K562 (cell line): ENCODE results near the gene TAS1R3. TPM values are rescaled to one million over a fixed set of nuclear protein-coding genes. Genes with fewer than 3 reads are reported as not detected.

Experiments used
- CTBP1 ChIP-seq: fragments of 450-650 bp; IDR thresholded peaks from 2 replicates; pipeline ENCODE4 v1.6.1; 2016; ENCODE audit warnings: borderline replicate concordance
- FOS ChIP-seq: IDR thresholded peaks from 3 replicates; pipeline ENCODE4 v1.6.1; 2011; ENCODE audit not compliant: insufficient read length; ENCODE audit errors: extremely low read depth
- GABPB1 ChIP-seq: sonication (generic); formaldehyde crosslinking; IDR thresholded peaks from 2 replicates; pipeline ENCODE4 v1.8.0; 2022; ENCODE audit warnings: mild to moderate bottlenecking, missing genetic modification reagents
- JUND ChIP-seq, 2 experiments: IDR thresholded peaks; 2 replicates in 1 of 2; 3 replicates in 1 of 2; pipeline ENCODE4 v1.6.1; 2011; ENCODE audit warnings: borderline replicate concordance in 2 of 2, low read depth in 2 of 2, low read length in 2 of 2, improper control_type of control experiment in 1 of 2, missing biosample characterization in 1 of 2, missing genetic modification characterization in 1 of 2, missing genetic modification reagents in 1 of 2
- KDM1A ChIP-seq, 2 experiments: fragments of 450-650 bp; IDR thresholded peaks; 2 replicates each; pipeline ENCODE4 v1.6.1; 2016; ENCODE audit warnings: mild to moderate bottlenecking in 2 of 2
- PRDM10 ChIP-seq: fragments of 450-650 bp; IDR thresholded peaks from 2 replicates; pipeline ENCODE4 v1.6.1; 2018; ENCODE audit not compliant: partially characterized antibody
- RAD21 ChIP-seq, 2 experiments: fragments of 250-450 bp in 1 of 2; fragments of 450-650 bp in 1 of 2; sonication (Bioruptor Pico) in 1 of 2; formaldehyde crosslinking in 1 of 2; IDR thresholded peaks in 1 of 2; conservative IDR thresholded peaks in 1 of 2; 2 replicates each; pipeline versions ENCODE4 v1.4.0 to v1.8.0; 2020 to 2022; ENCODE audit warnings: mild to moderate bottlenecking in 2 of 2, moderate library complexity in 1 of 2
- RBFOX2 ChIP-seq: fragments of 200-400 bp; formaldehyde crosslinking; IDR thresholded peaks from 2 replicates; pipeline ENCODE4 v1.6.1; 2017; ENCODE audit warnings: low read depth, mild to moderate bottlenecking, low read length, moderate library complexity
- SMARCA5 ChIP-seq: fragments of 450-650 bp; IDR thresholded peaks from 2 replicates; pipeline ENCODE4 v1.6.1; 2016
- SMC3 ChIP-seq: conservative IDR thresholded peaks from 2 replicates; pipeline ENCODE4 v1.6.1; 2011; ENCODE audit warnings: low read depth, low read length, improper control_type of control experiment; ENCODE audit not compliant: insufficient read depth
- SNIP1 ChIP-seq: fragments of 450-650 bp; IDR thresholded peaks from 2 replicates; pipeline ENCODE4 v1.7.1; 2017; ENCODE audit warnings: low read depth, mild to moderate bottlenecking
- SNRNP70 ChIP-seq: fragments of 200-400 bp; formaldehyde crosslinking; optimal IDR thresholded peaks from 2 replicates; pipeline ENCODE3; 2017; ENCODE audit warnings: low read depth, low read length
- YBX1 ChIP-seq: fragments of 450-650 bp; IDR thresholded peaks from 2 replicates; pipeline ENCODE4 v1.7.1; 2016; ENCODE audit warnings: mild to moderate bottlenecking
- ZNF23 ChIP-seq: fragments of 250-450 bp; sonication (Bioruptor Pico); IDR thresholded peaks from 2 replicates; pipeline ENCODE4 v1.4.0; 2020; ENCODE audit warnings: mild to moderate bottlenecking
- ZNF24 ChIP-seq: fragments of 450-650 bp; IDR thresholded peaks from 2 replicates; pipeline ENCODE4 v1.6.1; 2016
- polyA plus RNA-seq, 8 experiments: library from polyadenylated mRNA; depleted of rRNA in 4 of 8; stranded (reverse) in 5 of 8; unstranded in 3 of 8; fragments of >200 nt; fragmentation: Nextera tagmentation in 2 of 8; fragmentation: Illumina TruSeq in 1 of 8; extraction: Ambion mirVana in 2 of 8; extraction: Trizol in 1 of 8; gene quantifications; 2 replicates each; pipeline versions ENCODE4 v1.2.1 to v1.2.3, GENCODE V29; 2011 to 2014; ENCODE audit warnings: inconsistent platforms in 1 of 8, missing spikeins in 1 of 8
- total RNA-seq, 7 experiments: library from RNA; depleted of rRNA in 6 of 7; stranded (reverse); fragments of >200 nt in 6 of 7; fragmentation: Illumina TruSeq in 2 of 7; extraction: Trizol in 2 of 7; gene quantifications; 2 replicates each; pipeline versions ENCODE4 v1.2.1 to v1.2.3, GENCODE V29; 2011 to 2021; ENCODE audit warnings: low replicate concordance in 1 of 7
- TF ChIP-seq, protein P1 (sequence below): fragments of 250-450 bp; sonication (Bioruptor Pico); IDR thresholded peaks from 2 replicates; pipeline ENCODE4 v1.9.0; 2021; ENCODE audit warnings: mild to moderate bottlenecking
- TF ChIP-seq, protein P2 (sequence below): sonication (generic); formaldehyde crosslinking; IDR thresholded peaks from 2 replicates; pipeline ENCODE4 v1.8.1; 2023; ENCODE audit warnings: mild to moderate bottlenecking, missing genetic modification reagents
- TF ChIP-seq, protein P3 (sequence below): fragments of 450-650 bp; IDR thresholded peaks from 2 replicates; pipeline ENCODE4 v1.6.1; 2017; ENCODE audit warnings: antibody characterized with exemption, mild to moderate bottlenecking

The TAS1R3 gene
- total and polyA plus RNA-seq, 9 of the 15 experiments (the other 6 are each of a cell fraction or from before 2014, with no cell fraction given) = 0.07 to 0.13 TPM; not detected in 7

DNA sequence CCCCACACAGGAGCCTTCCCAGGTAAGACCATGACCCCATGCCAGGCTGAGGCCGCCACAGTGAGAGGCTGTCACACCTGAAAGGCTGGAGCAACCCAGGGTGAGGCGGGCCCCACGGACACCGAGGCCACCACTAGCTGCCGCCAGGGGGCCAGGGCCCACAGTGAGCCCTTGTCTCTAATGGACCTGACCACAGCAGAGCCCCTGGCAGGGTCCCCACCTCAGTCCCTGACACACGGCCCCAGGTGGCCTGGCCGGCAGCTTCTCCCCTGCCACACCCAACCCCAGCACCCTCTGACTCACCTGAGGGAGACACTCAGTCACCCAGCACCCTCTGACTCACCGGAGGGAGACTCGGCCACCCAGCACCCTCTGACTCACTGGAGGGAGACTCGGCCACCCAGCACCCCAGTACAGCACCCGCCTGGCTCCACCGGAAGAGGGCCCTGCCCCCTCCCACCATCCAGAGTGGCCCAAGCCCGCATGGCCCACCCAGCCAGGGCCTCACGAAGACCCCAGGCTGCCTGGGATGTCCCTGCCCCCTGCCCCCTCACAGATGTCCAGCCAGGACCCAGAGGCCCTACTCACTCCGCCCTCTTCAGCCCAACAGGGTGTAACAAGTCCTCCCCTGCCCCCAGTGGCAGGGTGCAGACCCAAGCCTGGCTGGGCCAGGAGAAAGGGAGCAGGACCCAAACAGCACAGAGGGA lies 13.7 kb downstream of the TAS1R3 start (continued):
- TF ChIP-seq PRDM10 (peak; percentile 22), SMC3 (peak; percentile 19; the same call in 1 of the 2 replicates), YBX1 (no peak), SNRNP70 (no peak), CTBP1 (no peak), SNIP1 (0 out of 2 replicates have a peak, but pooled peaks have one; percentile 29), FOS (peak; percentile 25), SMARCA5 (peak; percentile 79), JUND (IDR thresholded peaks at IDR 0.05; ENCODE audit: borderline replicate concordance, low read depth, low read length) (peak; percentile 82), JUND (tag; IDR thresholded peaks at IDR 0.05; ENCODE audit: borderline replicate concordance, low read depth, low read length) (peak; percentile 62; the same call in 1 of the 3 replicates), RBFOX2 (peak; percentile 46), GABPB1 (CRISPR knock-in tag) (peak; percentile 37; the same call in 1 of the 2 replicates), ZNF24 (peak; percentile 66; the same call in 1 of the 2 replicates), ZNF23 (CRISPR knock-in tag) (no peak), RAD21 (CRISPR knock-in tag; conservative IDR thresholded peaks at IDR 0.05 in 1 of 2, IDR thresholded peaks at IDR 0.05 in 1 of 2) (peak in 1 of 2 experiments; percentile 35; a peak in 2 of 4 replicates), KDM1A (IDR thresholded peaks at IDR 0.05) (peak in 1 of 2 experiments; percentile 41; a peak in 1 of 4 replicates)
- TF ChIP-seq, protein P1, sequence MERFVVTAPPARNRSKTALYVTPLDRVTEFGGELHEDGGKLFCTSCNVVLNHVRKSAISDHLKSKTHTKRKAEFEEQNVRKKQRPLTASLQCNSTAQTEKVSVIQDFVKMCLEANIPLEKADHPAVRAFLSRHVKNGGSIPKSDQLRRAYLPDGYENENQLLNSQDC (CRISPR knock-in tag) = no peak
- TF ChIP-seq, protein P2, sequence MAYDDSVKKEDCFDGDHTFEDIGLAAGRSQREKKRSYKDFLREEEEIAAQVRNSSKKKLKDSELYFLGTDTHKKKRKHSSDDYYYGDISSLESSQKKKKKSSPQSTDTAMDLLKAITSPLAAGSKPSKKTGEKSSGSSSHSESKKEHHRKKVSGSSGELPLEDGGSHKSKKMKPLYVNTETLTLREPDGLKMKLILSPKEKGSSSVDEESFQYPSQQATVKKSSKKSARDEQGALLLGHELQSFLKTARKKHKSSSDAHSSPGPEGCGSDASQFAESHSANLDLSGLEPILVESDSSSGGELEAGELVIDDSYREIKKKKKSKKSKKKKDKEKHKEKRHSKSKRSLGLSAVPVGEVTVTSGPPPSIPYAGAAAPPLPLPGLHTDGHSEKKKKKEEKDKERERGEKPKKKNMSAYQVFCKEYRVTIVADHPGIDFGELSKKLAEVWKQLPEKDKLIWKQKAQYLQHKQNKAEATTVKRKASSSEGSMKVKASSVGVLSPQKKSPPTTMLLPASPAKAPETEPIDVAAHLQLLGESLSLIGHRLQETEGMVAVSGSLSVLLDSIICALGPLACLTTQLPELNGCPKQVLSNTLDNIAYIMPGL = no peak
- TF ChIP-seq, protein P3, sequence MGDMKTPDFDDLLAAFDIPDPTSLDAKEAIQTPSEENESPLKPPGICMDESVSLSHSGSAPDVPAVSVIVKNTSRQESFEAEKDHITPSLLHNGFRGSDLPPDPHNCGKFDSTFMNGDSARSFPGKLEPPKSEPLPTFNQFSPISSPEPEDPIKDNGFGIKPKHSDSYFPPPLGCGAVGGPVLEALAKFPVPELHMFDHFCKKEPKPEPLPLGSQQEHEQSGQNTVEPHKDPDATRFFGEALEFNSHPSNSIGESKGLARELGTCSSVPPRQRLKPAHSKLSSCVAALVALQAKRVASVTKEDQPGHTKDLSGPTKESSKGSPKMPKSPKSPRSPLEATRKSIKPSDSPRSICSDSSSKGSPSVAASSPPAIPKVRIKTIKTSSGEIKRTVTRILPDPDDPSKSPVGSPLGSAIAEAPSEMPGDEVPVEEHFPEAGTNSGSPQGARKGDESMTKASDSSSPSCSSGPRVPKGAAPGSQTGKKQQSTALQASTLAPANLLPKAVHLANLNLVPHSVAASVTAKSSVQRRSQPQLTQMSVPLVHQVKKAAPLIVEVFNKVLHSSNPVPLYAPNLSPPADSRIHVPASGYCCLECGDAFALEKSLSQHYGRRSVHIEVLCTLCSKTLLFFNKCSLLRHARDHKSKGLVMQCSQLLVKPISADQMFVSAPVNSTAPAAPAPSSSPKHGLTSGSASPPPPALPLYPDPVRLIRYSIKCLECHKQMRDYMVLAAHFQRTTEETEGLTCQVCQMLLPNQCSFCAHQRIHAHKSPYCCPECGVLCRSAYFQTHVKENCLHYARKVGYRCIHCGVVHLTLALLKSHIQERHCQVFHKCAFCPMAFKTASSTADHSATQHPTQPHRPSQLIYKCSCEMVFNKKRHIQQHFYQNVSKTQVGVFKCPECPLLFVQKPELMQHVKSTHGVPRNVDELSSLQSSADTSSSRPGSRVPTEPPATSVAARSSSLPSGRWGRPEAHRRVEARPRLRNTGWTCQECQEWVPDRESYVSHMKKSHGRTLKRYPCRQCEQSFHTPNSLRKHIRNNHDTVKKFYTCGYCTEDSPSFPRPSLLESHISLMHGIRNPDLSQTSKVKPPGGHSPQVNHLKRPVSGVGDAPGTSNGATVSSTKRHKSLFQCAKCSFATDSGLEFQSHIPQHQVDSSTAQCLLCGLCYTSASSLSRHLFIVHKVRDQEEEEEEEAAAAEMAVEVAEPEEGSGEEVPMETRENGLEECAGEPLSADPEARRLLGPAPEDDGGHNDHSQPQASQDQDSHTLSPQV = no peak
